ENCODE measurements around the gene RASA4B.

The RASA4B gene

GRCh38 chr7:102444961-102445673 lies 72.5 kb downstream of the RASA4B start:
- Histone ChIP-seq H3K36me3 (replicated peaks in 1 of 2; ENCODE audit: control insufficient read depth in 2 of 2, insufficient read depth in 2 of 2, low read length in 2 of 2) (peaks cover 18 to 66% of the 10 kb centered on the region in 2 donors), H2AK5ac (ENCODE audit: low read depth, low read length) (no peak overlapping the region)
- no CpG with 5 or more reads among the region's 17 CpGs for WGBS, 2 donors (ENCODE audit: extremely low coverage in 2 of 2, insufficient read length in 2 of 2, insufficient replicate concordance in 1 of 2)

DNA sequence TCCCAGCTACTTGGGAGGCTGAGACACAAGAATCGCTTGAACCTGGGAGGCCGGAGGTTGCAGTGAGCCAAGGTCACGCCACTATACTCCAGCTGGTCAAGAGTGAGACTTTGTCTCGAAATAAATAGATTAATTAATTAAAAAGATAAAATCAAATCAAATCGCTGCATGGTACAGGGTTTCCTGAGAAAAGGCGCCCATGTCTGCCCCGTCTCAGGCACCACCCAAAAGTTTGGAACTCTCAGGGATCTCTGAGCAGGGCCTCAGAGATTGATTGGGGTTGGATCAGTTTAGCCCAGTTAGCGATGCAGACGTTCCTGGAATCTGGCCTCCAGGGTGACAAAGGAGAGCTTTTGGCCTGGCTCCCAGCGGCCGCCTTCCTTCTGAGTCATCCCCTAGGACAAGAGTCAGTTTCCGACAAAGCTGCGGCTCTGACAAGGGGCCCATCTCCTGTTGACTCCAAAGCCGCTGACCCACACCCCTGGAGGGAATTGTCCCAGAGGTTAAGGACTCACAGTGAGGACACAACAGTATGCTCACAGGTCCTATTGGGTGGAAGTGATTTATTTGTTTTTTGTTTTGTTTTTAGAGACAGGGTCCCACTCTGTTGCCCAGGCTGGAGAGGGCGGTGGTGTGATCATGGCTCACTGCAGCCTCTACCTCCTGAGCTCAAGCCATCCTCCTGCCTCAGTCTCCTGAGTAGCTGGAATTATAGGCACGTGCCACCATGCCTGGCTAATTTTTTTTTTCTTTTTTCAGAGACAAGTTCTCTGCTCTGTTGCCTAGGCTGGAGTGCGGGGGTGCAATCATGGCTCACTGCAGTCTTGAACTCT lies 77.4 kb downstream of the RASA4B start:
- peak overlapping the region; percentile 66 for H3K27ac ChIP-seq (replicated peaks; ENCODE audit: low read length)

More at GRCh38 chr7:102444961-102445673, 72.5 kb downstream of the RASA4B start:
- Histone ChIP-seq H3K4me3 (ENCODE audit: low read length in 2 of 2) (no peak overlapping the region), H3K27me3 (ENCODE audit: control insufficient read depth in 3 of 3, insufficient read depth in 3 of 3, low read depth in 1 of 3, low read length in 3 of 3) (no peaks in the 10 kb centered on the region), H3K4me2 (ENCODE audit: insufficient read depth, low read length, poor library complexity, severe bottlenecking) (no peak overlapping the region), H4K91ac (ENCODE audit: low read depth, low read length, poor library complexity) (no peak overlapping the region), H3K14ac (ENCODE audit: low read length) (no peak overlapping the region), H2BK12ac (ENCODE audit: low read length) (no peak overlapping the region), H3K79me1 (ENCODE audit: low read depth, low read length) (no peaks in the 10 kb centered on the region), H2AFZ (ENCODE audit: low read length) (no peak overlapping the region), H4K8ac (ENCODE audit: low read depth, low read length) (no peak overlapping the region), H2BK15ac (ENCODE audit: low read length) (no peak overlapping the region), H3K27ac (replicated peaks; ENCODE audit: low read length) (no peak overlapping the region), H3K4ac (ENCODE audit: low read length) (no peak overlapping the region), H3K9ac (ENCODE audit: low read depth, low read length, poor library complexity) (no peak overlapping the region), H2BK5ac (ENCODE audit: low read length) (no peak overlapping the region), H3K18ac (ENCODE audit: low read length) (no peak overlapping the region), H3K9me3 (replicated peaks in 1 of 2; ENCODE audit: control insufficient read depth in 2 of 2, insufficient read depth in 1 of 2, low read depth in 1 of 2, low read length in 2 of 2) (no peaks in the 10 kb centered on the region), H2BK120ac (ENCODE audit: low read depth, low read length) (no peak overlapping the region), H3K4me1 (ENCODE audit: control insufficient read depth in 2 of 2, insufficient read depth in 1 of 2, low read depth in 1 of 2, low read length in 2 of 2) (no peaks in the 10 kb centered on the region), H3K23ac (ENCODE audit: low read depth, low read length, poor library complexity) (peak overlapping the region; percentile 65)
- DNase-seq (ENCODE audit: low spot score): no peak

GRCh38 chr7:102436118-102436517 lies 81.5 kb downstream of the RASA4B start:
- H4K91ac ChIP-seq (ENCODE audit: low read depth, low read length, poor library complexity): no peak overlapping the region
- peaks cover 8 to 21% of the 10 kb centered on the region in 2 donors for H3K4me1 ChIP-seq (ENCODE audit: control insufficient read depth in 2 of 2, insufficient read depth in 1 of 2, low read depth in 1 of 2, low read length in 2 of 2)
- H2BK5ac ChIP-seq (ENCODE audit: low read length): no peak overlapping the region
- H3K79me1 ChIP-seq (ENCODE audit: low read depth, low read length): peaks cover 11% of the 10 kb centered on the region
- H3K27me3 ChIP-seq (ENCODE audit: control insufficient read depth in 3 of 3, insufficient read depth in 3 of 3, low read depth in 1 of 3, low read length in 3 of 3): no peaks in the 10 kb centered on the region
- no peak overlapping the region for H2BK120ac ChIP-seq (ENCODE audit: low read depth, low read length)
- no peak overlapping the region for H3K23ac ChIP-seq (ENCODE audit: low read depth, low read length, poor library complexity)
- H3K4ac ChIP-seq (ENCODE audit: low read length): no peak overlapping the region
- H3K27ac ChIP-seq (replicated peaks; ENCODE audit: low read length): no peak overlapping the region
- H4K8ac ChIP-seq (ENCODE audit: low read depth, low read length): no peak overlapping the region
- H3K4me3 ChIP-seq (ENCODE audit: low read length in 2 of 2): no peak overlapping the region
- no peak overlapping the region for H3K18ac ChIP-seq (ENCODE audit: low read length)
- peaks cover 6 to 54% of the 10 kb centered on the region in 2 donors for H3K36me3 ChIP-seq (replicated peaks in 1 of 2; ENCODE audit: control insufficient read depth in 2 of 2, insufficient read depth in 2 of 2, low read length in 2 of 2)
- no peak overlapping the region for H2AFZ ChIP-seq (ENCODE audit: low read length)
- no peak for DNase-seq (ENCODE audit: low spot score)
- no peak overlapping the region for H3K9ac ChIP-seq (ENCODE audit: low read depth, low read length, poor library complexity)
- WGBS, 2 donors (ENCODE audit: extremely low coverage in 2 of 2, insufficient read length in 2 of 2, insufficient replicate concordance in 1 of 2): no CpG with 5 or more reads among the region's 10 CpGs
- H3K9me3 ChIP-seq (replicated peaks in 1 of 2; ENCODE audit: control insufficient read depth in 2 of 2, insufficient read depth in 1 of 2, low read depth in 1 of 2, low read length in 2 of 2): no peaks in the 10 kb centered on the region
- H2AK5ac ChIP-seq (ENCODE audit: low read depth, low read length): no peak overlapping the region
- H3K14ac ChIP-seq (ENCODE audit: low read length): no peak overlapping the region
- no peak overlapping the region for H3K4me2 ChIP-seq (ENCODE audit: insufficient read depth, low read length, poor library complexity, severe bottlenecking)
- H2BK12ac ChIP-seq (ENCODE audit: low read length): no peak overlapping the region
- no peak overlapping the region for H2BK15ac ChIP-seq (ENCODE audit: low read length)

More for the DNA sequence above, 77.4 kb downstream of the RASA4B start:
- Histone ChIP-seq H3K23ac (ENCODE audit: low read depth, low read length, poor library complexity) (no peak overlapping the region), H3K4me3 (ENCODE audit: low read length in 2 of 2) (no peak overlapping the region), H3K79me1 (ENCODE audit: low read depth, low read length) (peaks cover 3% of the 10 kb centered on the region), H2BK12ac (ENCODE audit: low read length) (no peak overlapping the region), H2AK5ac (ENCODE audit: low read depth, low read length) (no peak overlapping the region), H3K36me3 (replicated peaks in 1 of 2; ENCODE audit: control insufficient read depth in 2 of 2, insufficient read depth in 2 of 2, low read length in 2 of 2) (peaks cover 13 to 75% of the 10 kb centered on the region in 2 donors), H2BK15ac (ENCODE audit: low read length) (no peak overlapping the region), H2BK120ac (ENCODE audit: low read depth, low read length) (no peak overlapping the region), H3K9ac (ENCODE audit: low read depth, low read length, poor library complexity) (no peak overlapping the region), H3K27me3 (ENCODE audit: control insufficient read depth in 3 of 3, insufficient read depth in 3 of 3, low read depth in 1 of 3, low read length in 3 of 3) (no peaks in the 10 kb centered on the region), H2BK5ac (ENCODE audit: low read length) (no peak overlapping the region), H3K4me1 (ENCODE audit: control insufficient read depth in 2 of 2, insufficient read depth in 1 of 2, low read depth in 1 of 2, low read length in 2 of 2) (no peaks in the 10 kb centered on the region), H3K4ac (ENCODE audit: low read length) (no peak overlapping the region), H3K4me2 (ENCODE audit: insufficient read depth, low read length, poor library complexity, severe bottlenecking) (no peak overlapping the region), H4K8ac (ENCODE audit: low read depth, low read length) (no peak overlapping the region), H2AFZ (ENCODE audit: low read length) (no peak overlapping the region), H4K91ac (ENCODE audit: low read depth, low read length, poor library complexity) (no peak overlapping the region), H3K18ac (ENCODE audit: low read length) (no peak overlapping the region), H3K9me3 (replicated peaks in 1 of 2; ENCODE audit: control insufficient read depth in 2 of 2, insufficient read depth in 1 of 2, low read depth in 1 of 2, low read length in 2 of 2) (no peaks in the 10 kb centered on the region), H3K14ac (ENCODE audit: low read length) (no peak overlapping the region)
- WGBS, 2 donors (ENCODE audit: extremely low coverage in 2 of 2, insufficient read length in 2 of 2, insufficient replicate concordance in 1 of 2): no CpG with 5 or more reads among the region's 17 CpGs
- DNase-seq (ENCODE audit: low spot score): peak; percentile 48

- Histone ChIP-seq H3K27ac (replicated peaks; ENCODE audit: low read length) (no peak overlapping the region), H3K23ac (ENCODE audit: low read depth, low read length, poor library complexity) (peak overlapping the region; percentile 63), H3K18ac (ENCODE audit: low read length) (no peak overlapping the region), H3K27me3 (ENCODE audit: control insufficient read depth in 3 of 3, insufficient read depth in 3 of 3, low read depth in 1 of 3, low read length in 3 of 3) (no peaks in the 10 kb centered on the region), H2AFZ (ENCODE audit: low read length) (peak overlapping the region; percentile 97), H2AK5ac (ENCODE audit: low read depth, low read length) (peak overlapping the region; percentile 77), H3K9ac (ENCODE audit: low read depth, low read length, poor library complexity) (peak overlapping the region; percentile 83), H3K9me3 (replicated peaks in 1 of 2; ENCODE audit: control insufficient read depth in 2 of 2, insufficient read depth in 1 of 2, low read depth in 1 of 2, low read length in 2 of 2) (no peaks in the 10 kb centered on the region), H4K91ac (ENCODE audit: low read depth, low read length, poor library complexity) (no peak overlapping the region), H3K79me1 (ENCODE audit: low read depth, low read length) (peaks cover 13% of the 10 kb centered on the region), H3K14ac (ENCODE audit: low read length) (no peak overlapping the region), H3K4ac (ENCODE audit: low read length) (no peak overlapping the region), H3K36me3 (replicated peaks in 1 of 2; ENCODE audit: control insufficient read depth in 2 of 2, insufficient read depth in 2 of 2, low read length in 2 of 2) (peaks cover 5 to 33% of the 10 kb centered on the region in 2 donors), H3K4me1 (ENCODE audit: control insufficient read depth in 2 of 2, insufficient read depth in 1 of 2, low read depth in 1 of 2, low read length in 2 of 2) (peaks cover 8 to 21% of the 10 kb centered on the region in 2 donors), H4K8ac (ENCODE audit: low read depth, low read length) (no peak overlapping the region), H3K4me3 (ENCODE audit: low read length in 2 of 2) (peak overlapping the region; percentile 89 to 97), H2BK120ac (ENCODE audit: low read depth, low read length) (no peak overlapping the region), H2BK12ac (ENCODE audit: low read length) (no peak overlapping the region), H2BK15ac (ENCODE audit: low read length) (peak overlapping the region; percentile 6), H2BK5ac (ENCODE audit: low read length) (peak overlapping the region; percentile 87), H3K4me2 (ENCODE audit: insufficient read depth, low read length, poor library complexity, severe bottlenecking) (peak overlapping the region; percentile 73)
- DNase-seq (ENCODE audit: low spot score): no peak
- WGBS, 2 donors (ENCODE audit: extremely low coverage in 2 of 2, insufficient read length in 2 of 2, insufficient replicate concordance in 1 of 2): no CpG with 5 or more reads among the region's 9 CpGs
Observed at GRCh38 chr7:102434039-102434486, 83.5 kb downstream of the RASA4B start.
